NCI-H524 treated with DMSO at 0.1 percent for 48 hours (cell line): ENCODE measurements around the gene CREBBP.

Experiments used
- DNase-seq: peaks from one replicate; lab custom pipeline; 2025; lab: John Stamatoyannopoulos, UW

Gene CREBBP

GRCh38 chr16:3856367-3857141 is 24.0 kb downstream of the CREBBP start:
- no peak for DNase-seq

GRCh38 chr16:3854750-3855541 is 25.6 kb downstream of the CREBBP start:
- DNase-seq, result no peak

GRCh38 chr16:3850544-3850899 is 30.0 kb downstream of the CREBBP start:
- DNase-seq, result no peak

DNA sequence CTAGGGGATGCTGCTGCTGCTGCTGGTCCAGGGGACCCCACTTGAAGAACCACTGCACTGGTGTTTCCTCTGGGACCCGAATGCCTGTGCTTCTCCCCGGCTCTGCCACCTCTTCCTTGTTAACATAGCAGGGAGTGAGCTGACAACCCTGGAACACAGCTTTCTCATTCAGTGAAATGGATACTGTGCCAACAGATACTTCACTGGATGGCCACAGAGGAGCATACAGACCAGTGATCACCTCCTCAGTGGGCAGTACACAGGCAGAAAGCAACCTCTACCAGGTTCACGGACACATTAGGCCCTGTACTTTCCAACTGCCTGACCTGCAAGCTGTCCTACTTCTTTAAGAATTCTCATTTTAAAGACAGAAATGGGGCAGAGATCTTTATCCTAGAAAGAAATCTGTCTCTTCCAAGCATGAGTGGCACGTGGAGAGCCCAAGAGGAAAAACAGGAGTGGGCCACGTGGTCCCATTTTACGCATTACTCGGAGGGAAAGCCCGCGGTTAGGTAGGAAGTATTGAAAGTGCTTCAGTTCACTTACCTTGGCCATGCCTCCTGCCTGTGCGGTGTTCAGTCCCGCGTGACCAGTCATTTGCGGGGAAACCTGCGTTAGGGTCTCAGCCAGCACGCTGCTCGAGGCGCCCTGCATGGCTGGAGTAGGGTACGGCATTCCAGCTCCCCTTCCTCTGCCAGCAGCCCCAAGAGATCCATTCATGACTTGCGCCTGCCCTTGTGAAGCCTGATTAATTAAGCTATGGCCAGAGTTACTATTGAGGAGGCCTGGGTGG is 30.6 kb downstream of the CREBBP start:
- no peak for DNase-seq

DNA sequence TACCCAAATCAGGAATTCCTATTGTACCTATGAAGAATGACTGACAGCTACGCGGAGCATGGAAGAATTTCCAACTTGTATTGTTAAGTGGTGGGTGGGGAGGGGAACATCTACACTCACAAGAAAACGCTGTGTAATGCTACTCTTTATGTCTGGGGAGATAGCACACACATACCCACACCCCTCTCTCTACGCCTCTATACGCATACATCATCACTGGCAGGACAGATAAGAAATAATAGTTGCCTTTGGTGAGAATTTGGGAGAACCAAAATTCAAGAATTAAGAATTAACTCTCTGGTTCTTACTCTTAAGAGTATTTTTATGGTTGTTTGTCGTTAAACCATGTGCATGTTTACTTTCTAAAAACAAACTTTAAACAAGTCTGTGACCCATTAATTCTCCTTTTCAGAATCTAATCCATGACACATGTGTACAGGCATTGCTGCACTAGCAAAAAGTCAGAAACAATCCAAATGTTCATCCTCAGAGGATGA is 33.9 kb downstream of the CREBBP start:
- no peak for DNase-seq

DNA sequence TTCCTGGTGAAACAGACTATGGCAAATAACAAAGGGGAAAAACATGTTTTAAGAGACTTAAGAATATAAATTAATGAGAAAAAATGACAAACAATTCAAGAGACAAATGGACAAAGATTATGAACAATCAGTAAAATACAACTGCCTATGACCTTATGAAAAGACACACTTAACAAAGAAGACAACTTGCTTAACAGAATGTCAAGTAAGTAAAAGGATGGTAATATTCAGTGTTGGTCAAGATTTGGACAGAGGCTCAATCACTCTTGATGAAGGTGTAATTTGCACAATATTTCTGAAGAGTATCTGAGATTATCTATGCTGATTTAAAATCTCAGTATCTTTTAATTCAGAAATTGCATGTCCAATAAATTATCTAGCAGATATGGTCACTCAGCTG is 34.4 kb downstream of the CREBBP start:
- DNase-seq, result no peak

DNA sequence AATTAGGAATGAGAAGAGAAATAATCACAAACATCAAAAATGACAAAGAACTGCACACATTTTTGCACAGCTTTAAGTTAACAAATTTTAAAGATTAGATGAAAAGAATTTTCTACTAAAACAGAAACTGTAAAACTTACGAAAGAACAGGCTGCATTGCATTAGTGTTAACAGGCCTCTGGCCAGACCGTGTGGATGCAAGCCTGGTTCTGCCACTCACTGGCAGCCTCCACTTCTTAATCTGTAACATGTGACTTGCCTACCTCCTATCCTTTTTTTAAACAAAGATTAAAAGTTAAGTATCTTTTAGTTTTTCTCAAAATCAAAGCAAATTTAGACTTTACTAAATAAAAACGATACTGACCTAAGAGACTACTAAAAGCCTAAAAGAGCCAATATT is 37.5 kb downstream of the CREBBP start:
- no peak for DNase-seq

GRCh38 chr16:3841729-3842508 is 38.6 kb downstream of the CREBBP start:
- no peak for DNase-seq

GRCh38 chr16:3839402-3840184 is 40.9 kb downstream of the CREBBP start:
- DNase-seq, result no peak

DNA sequence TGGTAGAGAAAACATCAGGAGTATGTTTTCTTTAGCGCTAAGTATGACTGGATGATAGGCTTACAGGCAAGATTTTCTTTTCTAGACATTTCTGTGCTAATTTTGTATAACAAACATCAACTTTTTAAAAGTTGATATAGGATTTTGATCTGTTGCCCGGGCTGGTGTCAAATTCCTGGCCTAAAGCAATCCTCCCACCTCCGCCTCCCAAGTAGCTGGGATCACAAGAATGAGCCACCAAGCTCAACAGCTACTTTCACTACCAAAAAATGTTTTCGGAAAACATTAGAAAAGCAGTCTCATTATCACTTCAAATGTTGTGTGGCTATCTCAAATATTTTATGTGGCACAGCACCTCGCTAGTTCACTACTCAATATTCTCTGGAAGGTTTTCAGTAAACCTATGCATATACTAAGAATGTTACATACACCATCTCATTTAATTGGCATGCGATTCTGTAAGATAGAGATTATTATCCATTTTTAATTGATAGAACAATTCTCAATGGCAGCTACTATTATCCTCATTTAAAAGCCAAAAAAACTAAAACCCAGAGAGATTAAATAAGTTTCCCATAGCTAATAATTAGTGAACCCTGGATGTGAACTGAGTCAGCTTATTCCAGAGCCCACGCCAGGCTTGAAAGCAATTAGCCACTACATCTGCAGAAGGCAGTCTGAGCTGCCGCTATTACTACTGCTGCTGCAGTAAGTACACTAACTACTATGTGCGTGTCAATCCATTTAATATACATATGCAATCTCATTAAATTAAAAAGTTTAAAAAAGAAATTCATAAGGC is 41.7 kb downstream of the CREBBP start:
- DNase-seq, result no peak

DNA sequence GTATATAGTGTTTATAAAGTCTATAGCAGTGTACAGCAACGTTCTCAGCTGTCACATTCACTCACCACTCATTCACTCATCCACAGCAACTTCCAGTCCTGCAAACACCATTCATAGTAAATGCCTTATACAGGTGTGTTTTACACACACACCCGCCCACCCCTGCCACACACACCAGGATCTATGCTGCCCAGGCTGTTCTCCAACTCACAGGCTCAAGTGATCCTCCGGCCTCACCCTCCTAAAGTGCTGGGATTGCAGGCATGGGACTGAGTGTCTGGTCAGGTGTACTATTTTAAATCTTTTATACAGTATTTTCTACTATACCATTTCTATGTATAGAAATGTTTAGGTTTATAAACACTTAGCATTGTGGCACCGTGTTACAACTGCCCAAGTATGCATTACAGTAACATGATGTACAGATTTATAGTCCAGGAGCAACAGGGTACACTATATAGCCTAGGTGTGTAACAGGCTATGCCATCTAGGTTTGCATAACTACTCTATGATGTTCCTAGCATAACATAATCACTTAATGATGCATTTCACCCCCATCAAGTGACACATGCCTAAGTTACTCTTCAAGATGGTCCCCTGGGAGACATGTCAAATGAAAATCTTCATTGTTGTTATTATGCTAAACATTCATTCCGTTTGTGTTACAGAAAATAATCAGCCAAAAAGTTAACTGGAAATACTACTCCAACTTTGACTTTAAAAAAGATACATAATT is 42.5 kb downstream of the CREBBP start:
- no peak for DNase-seq

- DNase-seq, result no peak
Measured at GRCh38 chr16:3836641-3837040, 43.9 kb downstream of the CREBBP start.

DNA sequence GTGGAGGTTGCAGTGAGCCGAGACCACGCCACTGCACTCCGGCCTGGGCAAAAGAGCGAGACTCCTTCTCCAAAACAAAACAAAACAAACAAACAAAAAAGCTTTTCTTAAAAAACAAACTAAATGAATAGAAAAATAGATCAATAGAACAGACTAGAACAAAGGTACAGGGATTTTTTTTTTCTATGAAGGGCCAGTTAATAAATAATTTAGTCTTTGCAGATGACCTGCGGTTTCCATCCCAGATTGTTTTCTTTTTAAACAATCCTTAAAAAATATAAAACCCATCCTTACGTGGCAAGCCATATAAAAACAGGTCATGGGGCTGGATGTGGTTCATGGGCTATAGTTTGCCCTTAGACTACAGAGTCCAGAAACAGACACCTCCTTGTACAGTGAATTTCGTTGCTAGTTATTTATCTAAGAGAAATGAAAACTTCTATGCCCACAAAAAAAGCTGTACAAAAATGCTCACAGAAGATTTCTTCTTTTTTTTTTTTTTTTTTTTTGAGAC is 45.4 kb downstream of the CREBBP start:
- no peak for DNase-seq

DNA sequence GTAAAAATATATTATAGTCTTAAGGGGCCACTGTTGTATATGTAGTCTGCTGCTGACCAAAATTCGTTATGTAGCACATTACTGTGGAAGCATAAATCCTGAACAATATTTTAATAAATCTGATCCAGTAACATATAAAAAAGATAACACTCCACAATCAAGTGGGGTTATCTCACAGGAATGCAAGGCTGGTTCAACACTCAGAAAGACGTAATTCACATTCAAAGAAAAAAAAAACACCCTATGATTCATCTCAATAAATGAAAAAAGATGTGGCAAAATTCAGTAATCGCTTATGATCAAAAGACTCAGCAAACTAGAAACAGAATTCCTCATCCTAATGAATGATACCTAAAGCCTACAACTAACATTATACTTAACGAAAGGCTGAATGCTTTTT is 47.8 kb downstream of the CREBBP start:
- no peak for DNase-seq

DNA sequence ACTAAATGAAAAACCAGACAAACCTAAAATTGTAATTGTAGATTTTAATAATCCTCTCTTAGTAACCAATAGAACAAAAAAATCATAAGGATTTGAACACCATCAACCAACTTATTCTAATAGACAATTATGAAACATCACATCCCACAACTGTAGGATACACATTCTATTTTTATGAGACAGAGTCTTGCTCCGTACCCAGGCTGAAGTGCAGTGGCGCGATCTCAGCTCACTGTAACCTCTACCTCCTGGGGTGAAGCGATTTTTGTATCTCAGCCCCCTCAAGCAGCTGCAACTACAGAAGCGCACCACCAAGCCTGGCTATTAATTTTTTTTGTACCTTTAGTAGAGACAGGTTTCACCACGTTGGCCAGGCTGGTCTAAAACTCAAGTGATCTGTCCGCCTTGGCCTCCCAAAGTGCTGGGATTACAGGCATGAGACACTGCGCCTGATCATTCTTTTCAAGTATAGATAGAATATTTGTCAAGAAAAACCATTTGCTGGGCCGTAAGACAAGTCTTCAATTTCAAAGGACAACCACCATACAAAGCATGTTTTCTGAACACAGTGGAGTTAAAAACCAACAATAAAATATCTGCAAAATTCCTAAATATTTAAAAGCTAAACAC is 49.8 kb downstream of the CREBBP start:
- no peak for DNase-seq

DNA sequence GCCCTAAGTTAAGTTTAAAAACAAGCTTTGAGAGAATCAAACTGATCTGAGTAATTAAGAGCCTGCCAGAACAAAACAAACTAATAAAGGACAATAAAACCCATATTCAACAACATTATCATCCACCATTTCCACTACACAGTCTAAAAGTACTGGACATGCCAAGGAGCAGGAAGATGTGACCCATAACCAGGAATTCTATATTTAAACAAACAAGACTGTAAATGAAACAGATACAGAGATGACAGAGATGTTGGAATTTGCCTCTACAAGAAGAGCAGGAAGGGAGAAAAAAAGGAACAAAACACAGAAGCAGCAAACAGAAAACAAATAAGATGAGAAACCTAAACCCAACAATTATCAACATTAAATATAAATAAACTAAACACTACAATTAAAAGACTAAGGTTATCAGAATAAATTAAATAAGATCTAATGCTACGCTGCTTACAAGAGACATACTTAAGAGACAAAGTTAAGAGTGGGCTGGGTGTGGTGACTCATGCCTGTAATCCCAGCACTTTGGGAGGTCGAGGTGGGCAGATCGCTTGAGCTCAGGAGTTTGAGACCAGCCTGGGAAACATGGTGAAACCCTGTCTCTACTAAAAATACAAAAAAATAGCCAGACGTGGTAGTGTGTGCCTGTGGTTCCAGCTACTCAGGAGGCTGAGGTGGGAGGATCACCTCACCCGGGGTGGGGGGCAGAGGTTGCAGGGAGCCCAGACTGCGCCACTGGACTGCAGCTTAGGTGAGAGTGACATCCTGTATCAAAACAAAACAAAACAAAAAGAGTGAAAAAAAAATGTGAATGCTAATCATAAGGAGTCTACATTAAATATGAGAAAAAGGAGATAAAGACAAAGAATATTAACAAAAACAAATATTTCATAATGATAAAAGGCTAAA is 50.6 kb downstream of the CREBBP start:
- no peak for DNase-seq

- no peak for DNase-seq
Measured at GRCh38 chr16:3825940-3826339, 54.6 kb downstream of the CREBBP start.

DNA sequence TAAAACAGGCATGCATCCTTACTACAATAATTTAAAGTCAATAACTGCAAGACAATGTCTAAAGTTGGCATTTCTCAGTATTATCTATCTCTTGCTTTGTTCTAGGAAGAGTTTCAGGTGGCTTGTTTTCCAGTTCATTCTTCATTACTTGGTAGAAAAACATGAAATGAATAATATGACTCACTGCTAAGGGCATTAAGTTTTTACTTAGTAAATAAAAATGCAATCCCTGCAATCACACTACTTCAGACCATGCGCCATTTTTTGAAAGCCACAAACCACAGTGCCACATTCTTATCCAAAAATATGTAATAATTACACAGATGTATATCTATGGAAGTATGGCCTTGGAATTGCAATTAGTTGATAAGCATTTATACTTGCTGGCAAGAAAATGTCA is 55.4 kb downstream of the CREBBP start:
- DNase-seq, result no peak
